ENCODE results near the gene FNDC3A.
"Not testable (repeated sequence)": the region's sequence is repeated elsewhere in the genome, so short reads cannot be mapped to it uniquely, and the experiment has no call there.

The FNDC3A gene

GRCh38 chr13:49086722-49087121 lies 111.0 kb downstream of the FNDC3A start:
- peak; percentile 83 for DNase-seq (ENCODE audit: low read depth)

- DNase-seq (ENCODE audit: low read depth), result no peak
Observed at GRCh38 chr13:49093376-49093775, 117.7 kb downstream of the FNDC3A start.

- DNase-seq (ENCODE audit: low read depth), result peak; percentile 68
Observed at GRCh38 chr13:49097374-49097773, 121.7 kb downstream of the FNDC3A start.

- peak; percentile 95 for DNase-seq (ENCODE audit: low read depth)
Observed at GRCh38 chr13:49098198-49098597, 122.5 kb downstream of the FNDC3A start.

- no peak for DNase-seq (ENCODE audit: low read depth)
Observed at GRCh38 chr13:49098771-49099512, 123.2 kb downstream of the FNDC3A start.

- DNase-seq (ENCODE audit: low read depth), result no peak
Observed at GRCh38 chr13:49099513-49099877, 123.8 kb downstream of the FNDC3A start.

- no peak for DNase-seq (ENCODE audit: low read depth)
Observed at GRCh38 chr13:49100637-49101570, 125.2 kb downstream of the FNDC3A start.

- DNase-seq (ENCODE audit: low read depth), result no peak
Observed at GRCh38 chr13:49108196-49108595, 132.5 kb downstream of the FNDC3A start.

GRCh38 chr13:49110122-49110912 lies 134.6 kb downstream of the FNDC3A start:
- peak; percentile 87 for DNase-seq (ENCODE audit: low read depth)

- no peak for DNase-seq (ENCODE audit: low read depth)
Observed at GRCh38 chr13:49110913-49111170, 135.1 kb downstream of the FNDC3A start.

- DNase-seq (ENCODE audit: low read depth), result peak; percentile 12
Observed at GRCh38 chr13:49112782-49113525, 137.2 kb downstream of the FNDC3A start.

- DNase-seq (ENCODE audit: low read depth), result peak; percentile 79
Observed at GRCh38 chr13:49113526-49114286, 138.0 kb downstream of the FNDC3A start.

- DNase-seq (ENCODE audit: low read depth), result no peak
Observed at GRCh38 chr13:49116873-49117272, 141.2 kb downstream of the FNDC3A start.

GRCh38 chr13:49118455-49118854 lies 142.7 kb downstream of the FNDC3A start:
- DNase-seq (ENCODE audit: low read depth), result not testable (repeated sequence)

- no peak for DNase-seq (ENCODE audit: low read depth)
Observed at GRCh38 chr13:49124693-49125304, 149.1 kb downstream of the FNDC3A start.

GRCh38 chr13:49125964-49126524 lies 150.3 kb downstream of the FNDC3A start:
- no peak for DNase-seq (ENCODE audit: low read depth)

- DNase-seq (ENCODE audit: low read depth), result no peak
Observed at GRCh38 chr13:49132479-49133002, 156.8 kb downstream of the FNDC3A start.

- no peak for DNase-seq (ENCODE audit: low read depth)
Observed at GRCh38 chr13:49134305-49134704, 158.6 kb downstream of the FNDC3A start.

- DNase-seq (ENCODE audit: low read depth), result not testable (repeated sequence)
Observed at GRCh38 chr13:49137138-49137643, 161.5 kb downstream of the FNDC3A start.
